ENCODE data around the gene CAV3.
"Not testable (repeated sequence)": the region's sequence is repeated elsewhere in the genome, so short reads cannot be mapped to it uniquely, and the experiment has no call there.

CAV3 gene

DNA sequence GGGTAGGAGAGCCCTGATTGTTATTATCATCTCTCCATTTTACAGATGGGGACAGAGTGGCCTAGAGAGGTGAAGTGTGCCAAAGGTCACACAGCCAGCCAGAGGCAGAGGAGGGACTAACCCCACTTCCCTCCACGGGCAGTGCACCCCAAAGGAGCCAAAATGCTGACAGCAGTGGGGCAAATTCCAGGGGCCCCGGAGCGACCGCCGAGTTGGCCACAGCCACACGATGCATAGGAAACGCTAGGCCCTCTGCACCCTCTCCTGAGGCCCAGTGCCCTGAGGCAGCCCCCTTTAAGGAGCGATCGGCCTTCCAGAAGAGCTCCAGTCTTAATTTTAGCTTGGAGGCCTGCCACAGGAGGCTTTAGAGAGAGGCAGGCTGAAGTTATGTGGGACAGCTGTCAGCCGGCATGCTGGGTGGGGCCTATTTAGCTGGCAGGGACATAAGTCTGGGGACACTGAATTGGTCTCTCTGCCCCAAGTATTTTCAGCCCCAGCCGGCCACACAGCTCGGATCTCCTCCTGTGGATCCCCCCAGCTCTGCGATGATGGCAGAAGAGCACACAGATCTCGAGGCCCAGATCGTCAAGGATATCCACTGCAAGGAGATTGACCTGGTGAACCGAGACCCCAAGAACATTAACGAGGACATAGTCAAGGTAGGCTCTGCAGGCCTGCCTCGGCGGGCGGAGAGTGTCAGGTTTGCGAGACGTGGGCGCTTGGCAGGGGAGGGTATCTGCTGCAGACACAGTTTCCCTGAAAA, at the start of gene CAV3:
Gene CAV3 (plus strand): TSS at position 471 of the 763 bp plus-strand sequence. CDS start 75 bp downstream, at position 546.
- no peak for DNase-seq

GRCh38 chr3:8684992-8685391, 48.6 kb upstream of the CAV3 start:
- not testable (repeated sequence) for DNase-seq

DNA sequence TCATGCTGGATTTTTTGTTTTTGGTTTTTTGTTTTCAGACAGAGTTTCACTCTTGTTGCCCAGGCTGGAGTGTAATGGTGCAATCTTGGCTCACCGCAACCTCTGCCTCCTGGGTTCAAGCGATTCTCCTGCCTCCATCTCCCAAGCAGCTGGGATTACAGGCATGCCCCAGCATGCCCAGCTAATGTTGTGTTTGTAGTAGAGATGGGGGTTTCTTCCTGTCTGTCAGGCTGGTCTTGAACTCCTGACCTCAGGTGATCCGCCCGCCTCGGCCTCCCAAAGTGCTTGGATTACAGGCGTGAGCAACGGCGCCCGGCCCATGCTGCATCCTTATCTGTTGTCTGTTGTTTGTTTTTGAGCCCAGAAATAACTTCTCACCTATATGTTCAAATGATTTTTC, 42.3 kb upstream of the CAV3 start:
- DNase-seq, result not testable (repeated sequence)

DNA sequence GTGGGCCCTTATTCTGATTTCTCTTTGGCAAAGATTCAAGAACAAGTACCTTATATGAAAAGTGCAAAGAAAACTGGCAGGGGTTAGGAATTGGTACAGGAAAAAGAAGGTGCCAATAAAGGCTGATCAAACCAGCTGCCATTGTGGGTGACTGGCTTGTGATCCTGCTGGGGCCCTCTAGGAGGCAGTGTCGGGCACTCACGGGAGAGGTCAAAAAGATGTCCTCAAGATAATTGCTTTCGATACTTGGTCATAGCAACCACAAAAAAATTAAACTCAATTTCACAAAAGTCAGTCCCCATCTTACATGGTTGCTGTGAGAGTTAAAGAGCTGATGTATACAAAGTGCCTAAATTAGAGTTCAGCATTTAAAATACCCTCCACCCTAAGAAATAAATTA, 31.0 kb upstream of the CAV3 start:
- peak; percentile 7 for DNase-seq

- no peak for DNase-seq
These were observed 28.0 kb upstream of the CAV3 start for GRCh38 chr3:8705575-8705974.

DNA sequence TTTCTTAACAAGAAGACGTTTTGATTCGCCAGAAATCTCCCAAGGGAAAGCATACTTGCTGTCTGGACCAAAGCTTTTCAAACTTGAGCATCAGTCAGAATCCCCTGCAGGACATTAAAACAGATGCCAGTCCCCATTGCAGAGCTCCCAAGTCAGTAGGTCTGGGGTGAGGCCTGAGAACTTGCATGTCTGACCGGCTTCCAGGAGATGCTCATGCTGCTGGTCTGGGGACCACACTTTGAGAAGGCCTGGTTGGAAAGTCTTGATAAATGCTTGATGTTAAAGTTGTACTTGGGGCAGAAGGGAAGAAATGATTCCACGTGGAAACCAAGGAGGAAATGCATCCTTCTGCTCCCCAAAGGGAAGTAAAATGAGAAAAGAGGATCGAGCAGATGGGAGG, 24.3 kb upstream of the CAV3 start:
- DNase-seq, result no peak

DNA sequence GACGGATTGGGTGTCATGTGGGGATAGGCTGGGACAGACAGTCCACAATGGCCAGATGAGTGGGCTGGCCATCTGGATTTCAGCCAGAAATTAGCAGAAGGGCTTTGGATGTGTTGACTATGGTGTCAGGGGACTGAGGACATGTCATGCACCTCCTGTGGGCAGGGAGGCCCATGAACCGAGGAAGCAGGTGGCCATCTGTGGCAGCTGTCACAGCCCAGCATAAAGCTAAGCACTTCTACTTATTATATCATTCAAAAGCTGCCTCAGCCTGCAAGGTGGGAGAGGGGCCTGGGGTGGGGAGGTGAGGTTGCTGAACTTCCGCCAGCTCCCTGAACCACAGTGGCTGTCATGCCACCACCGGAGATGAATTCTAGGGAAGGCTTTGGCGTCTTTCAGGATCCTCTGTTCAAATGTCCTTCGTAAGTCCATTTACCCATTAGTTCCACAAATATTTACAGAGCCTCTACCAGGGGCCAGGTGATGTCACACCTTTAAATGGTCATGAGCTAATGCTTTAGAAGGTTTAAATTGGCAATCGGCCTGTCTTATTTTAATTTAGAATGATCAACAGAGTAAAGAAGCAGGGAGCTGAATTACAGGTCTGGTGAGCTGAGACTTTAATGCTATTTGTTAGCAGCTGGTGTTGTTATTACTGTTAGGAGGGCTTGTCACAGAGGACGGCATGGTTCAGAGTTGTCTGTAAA, 23.6 kb upstream of the CAV3 start:
- DNase-seq, result no peak

- DNase-seq, result no peak
These were observed 21.3 kb upstream of the CAV3 start for GRCh38 chr3:8712045-8712907.

GRCh38 chr3:8712908-8713255, 20.7 kb upstream of the CAV3 start:
- DNase-seq, result no peak

GRCh38 chr3:8713901-8714759, 19.5 kb upstream of the CAV3 start:
- no peak for DNase-seq

DNA sequence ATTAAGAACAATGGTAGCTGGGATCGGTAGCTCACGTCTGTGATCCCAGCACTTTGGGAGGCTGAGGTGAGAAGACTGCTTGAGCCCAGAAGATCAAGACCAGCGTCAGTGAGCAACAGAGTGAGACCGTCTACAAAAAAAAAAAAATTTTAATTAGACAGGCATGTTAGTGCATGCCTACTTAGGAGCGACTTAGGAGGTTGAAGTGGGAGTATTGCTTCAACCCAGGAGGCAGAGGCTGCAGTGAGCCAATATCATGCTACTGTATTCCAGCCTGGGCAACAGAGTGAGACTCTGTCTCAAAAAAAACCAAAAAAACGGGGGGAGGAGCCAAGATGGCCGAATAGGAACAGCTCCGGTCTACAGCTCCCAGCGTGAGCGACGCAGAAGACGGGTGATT, 17.8 kb upstream of the CAV3 start:
- not testable (repeated sequence) for DNase-seq

DNA sequence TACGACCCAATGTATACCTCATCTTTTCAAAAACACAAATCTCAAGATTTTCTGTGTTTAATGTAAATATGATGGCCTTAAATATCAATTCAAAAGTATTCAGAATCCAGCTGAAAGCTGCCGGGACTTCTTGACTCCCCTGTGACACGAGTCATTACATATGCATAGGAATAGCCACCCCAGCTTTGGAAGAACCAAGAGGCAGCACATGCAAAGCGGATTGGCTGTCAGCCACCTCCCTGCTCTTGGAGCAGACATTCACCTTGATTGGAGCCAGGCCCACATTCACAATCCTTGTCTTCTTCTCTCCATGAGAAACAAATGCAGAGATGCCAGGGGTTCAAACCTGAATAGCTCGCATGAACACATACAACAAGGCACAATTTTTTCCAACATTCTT, 10.8 kb upstream of the CAV3 start:
- no peak for DNase-seq

GRCh38 chr3:8723612-8724011, 10.0 kb upstream of the CAV3 start:
- no peak for DNase-seq

GRCh38 chr3:8724108-8724752, 9.4 kb upstream of the CAV3 start:
- DNase-seq, result no peak

DNA sequence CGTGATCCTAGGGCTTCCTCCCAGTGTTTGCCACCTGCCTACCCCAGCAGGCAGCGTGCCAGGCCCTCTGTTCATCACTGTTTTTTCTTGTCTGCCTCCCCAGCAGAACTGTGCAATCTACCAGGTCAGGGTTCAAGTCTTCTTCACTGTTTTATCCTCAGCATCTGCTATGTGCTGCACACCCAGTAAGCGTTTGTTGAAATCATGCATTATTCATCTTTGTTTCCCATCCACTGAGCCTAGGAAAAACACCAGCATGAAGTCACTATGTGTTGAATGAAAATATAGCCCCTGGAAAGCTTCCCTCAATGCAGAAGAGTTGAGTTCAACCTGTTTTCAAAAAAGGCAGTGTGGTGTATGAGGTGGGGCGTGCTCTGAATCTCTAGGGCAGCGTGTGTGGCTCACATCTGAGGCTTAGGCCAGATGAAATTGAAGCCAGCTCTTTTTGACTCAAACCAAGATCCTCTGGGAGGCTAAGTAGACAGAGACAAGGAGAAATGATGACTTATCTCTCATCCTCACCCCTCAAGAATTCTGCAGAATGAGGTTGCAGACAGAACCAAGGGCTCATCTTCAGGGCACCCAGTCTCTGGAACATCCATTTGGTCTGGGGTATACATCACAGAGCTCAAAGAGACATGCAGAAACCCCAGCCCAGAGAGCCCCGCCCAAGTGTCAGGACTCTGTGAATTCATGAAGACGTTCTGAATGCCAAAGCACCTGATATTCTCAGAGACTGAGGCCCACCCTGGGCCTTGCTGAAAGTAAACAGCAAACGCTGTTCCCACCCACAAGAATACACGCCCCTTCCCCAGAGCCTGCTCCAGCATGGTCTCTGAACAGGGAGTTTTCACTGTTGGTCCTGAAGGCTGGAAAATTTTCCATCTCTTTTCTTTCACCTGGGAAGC, 5.7 kb upstream of the CAV3 start:
- no peak for DNase-seq

DNA sequence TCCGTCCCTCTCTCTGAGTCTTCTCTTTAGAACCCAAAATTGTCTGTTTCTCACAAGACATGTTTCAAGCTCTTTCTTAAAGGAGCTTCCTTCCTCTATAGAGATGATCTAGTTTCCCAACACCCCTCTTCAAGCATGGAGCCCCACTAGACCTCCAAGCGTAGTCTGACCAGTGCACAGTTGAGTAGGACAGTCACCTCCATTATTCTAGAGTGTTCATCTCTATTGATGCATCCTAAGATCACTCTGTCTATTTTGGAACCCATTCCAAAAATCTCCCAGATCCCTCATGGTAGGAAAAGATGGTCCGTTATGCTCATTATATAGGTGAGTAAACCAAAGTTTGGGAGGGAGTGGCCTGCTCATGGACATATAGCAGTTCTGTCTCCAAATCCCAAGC, 4.1 kb upstream of the CAV3 start:
- no peak for DNase-seq

- DNase-seq, result no peak
These were observed 2.9 kb upstream of the CAV3 start for GRCh38 chr3:8730656-8731055.

DNA sequence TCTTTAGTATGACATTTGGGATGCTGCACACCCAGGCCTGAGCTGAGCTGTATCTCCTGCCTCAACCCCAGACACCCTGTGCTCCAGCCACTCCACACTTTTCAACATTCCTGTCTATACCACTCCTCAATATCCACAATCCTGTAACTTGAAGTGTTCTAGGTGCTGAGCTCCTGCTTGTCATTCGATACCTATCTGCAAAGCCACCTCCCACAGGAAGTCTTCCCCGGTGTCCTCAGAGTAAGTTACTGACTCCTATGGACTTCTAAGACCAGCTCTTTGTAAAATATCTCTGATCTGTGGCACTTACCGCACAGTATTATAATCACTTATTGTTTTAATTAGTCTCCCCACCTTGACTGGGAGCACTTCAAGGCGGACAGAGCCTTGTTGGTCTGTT, 1.2 kb upstream of the CAV3 start:
- no peak for DNase-seq

DNA sequence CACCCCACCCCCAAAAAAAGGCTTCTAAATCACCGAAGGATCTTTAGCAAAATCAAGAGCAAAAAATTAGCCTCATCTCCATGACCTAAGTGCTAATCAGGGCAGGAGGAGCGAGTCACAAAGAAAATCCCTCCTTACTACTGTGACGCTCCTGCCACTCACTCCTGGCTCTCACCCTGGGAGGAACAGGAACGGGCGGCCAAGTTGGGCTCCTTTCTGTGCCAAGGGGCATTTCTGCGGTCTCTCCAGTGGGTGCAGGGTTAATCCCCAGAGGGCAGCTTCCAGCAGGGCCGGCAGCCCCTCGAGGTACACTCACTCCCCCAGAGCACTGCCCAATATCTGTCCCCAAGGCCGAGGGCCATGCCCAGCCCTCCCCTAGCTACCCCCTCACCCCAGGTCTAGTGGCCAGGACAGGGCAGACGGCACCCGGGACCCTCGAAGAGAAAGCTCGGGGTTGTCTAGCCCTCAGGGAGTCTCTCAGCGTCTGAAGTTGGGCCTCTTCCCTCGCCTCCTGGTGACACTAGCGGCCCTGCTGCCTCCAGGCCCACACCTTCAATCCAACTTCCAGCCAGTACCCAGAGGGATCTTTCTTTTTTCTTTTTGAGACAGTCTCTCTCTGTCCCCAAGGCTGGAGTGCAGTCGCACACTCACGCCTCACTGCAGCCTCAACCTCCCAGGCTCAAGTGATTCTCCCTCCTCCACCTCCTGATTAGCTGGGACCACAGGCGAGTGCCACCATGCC, 706 bp downstream of the CAV3 start:
- no peak for DNase-seq

- no peak for DNase-seq
These were observed 1.3 kb downstream of the CAV3 start for GRCh38 chr3:8734908-8735307.

All from hematopoietic multipotent progenitor cell treated with erythropoietin and hydrocortisone succinate and interleukin-3 and kit ligand, for 8 days (in vitro differentiated cells).